Lower lobe of right lung (tissue), 2 donors: ENCODE measurements around the gene PHF2. TPM values are rescaled to one million over a fixed set of nuclear protein-coding genes. Genes with fewer than 3 reads are reported as not detected.

ENCODE experiments used
- ATAC-seq, 2 donors: fragments of 200-7000 bp; cut with Tn5 transposase; one replicate each; pipeline ENCODE4 v1.9.1; 2020 to 2022; ENCODE audit warnings: mild to moderate bottlenecking in 2 of 2, moderate library complexity in 2 of 2
- DNase-seq: peaks from one replicate; pipeline ENCODE4 v3.0.0-alpha.2; 2020
- H3K27ac ChIP-seq: fragments of 200-600 bp; one replicate; pipeline ENCODE4 v1.8.0; 2022
- H3K27me3 ChIP-seq: fragments of 200-600 bp; one replicate; pipeline ENCODE4 v1.8.0; 2022; ENCODE audit warnings: low read depth
- H3K36me3 ChIP-seq: fragments of 200-600 bp; one replicate; pipeline ENCODE4 v1.8.0; 2022; ENCODE audit warnings: mild to moderate bottlenecking
- H3K4me1 ChIP-seq: fragments of 200-600 bp; one replicate; pipeline ENCODE4 v1.8.0; 2022
- H3K4me3 ChIP-seq: fragments of 200-600 bp; one replicate; pipeline ENCODE4 v1.8.0; 2022; ENCODE audit warnings: mild to moderate bottlenecking
- H3K9me3 ChIP-seq: fragments of 200-600 bp; one replicate; pipeline ENCODE4 v1.8.0; 2022
- CTCF ChIP-seq: fragments of 200-600 bp; IDR thresholded peaks from one replicate; pipeline ENCODE4 v1.8.0; 2022; ENCODE audit warnings: antibody characterized with exemption, mild to moderate bottlenecking
- intact Hi-C: fragments of 100-400 bp; cut with DNase I; formaldehyde crosslinking; loops from one replicate; pipeline ENCODE4 v1.11.0; 2022
- total RNA-seq: library from RNA; stranded (reverse); fragmentation: NEBNext Ultra II Directional; extraction: Animal tissue kit (Norgen Biotek cat#: 25700); gene quantifications from one replicate; pipeline ENCODE4 v1.2.1, GENCODE V29; 2021
- donor health status: DM: no; HTN: yes; CAD: no; lungs with severe emphysema.

The PHF2 gene
- total RNA-seq, 1 donor from 2014 or later: 39.1 TPM

GRCh38 chr9:93582550-93582949 lies 6.2 kb downstream of the PHF2 start:
- ATAC-seq (no peak), DNase-seq (peak; percentile 23)
- Histone ChIP-seq H3K4me3 (no peak overlapping the region), H3K27ac (peak overlapping the region; percentile 62), H3K9me3 (no peaks in the 10 kb centered on the region), H3K36me3 (no peaks in the 10 kb centered on the region), H3K27me3 (no peaks in the 10 kb centered on the region), H3K4me1 (peaks cover 71% of the 10 kb centered on the region)
- no peak for TF ChIP-seq CTCF
- intact Hi-C loops: no loop called here

- Histone ChIP-seq H3K9me3 (no peaks in the 10 kb centered on the region), H3K27ac (no peak overlapping the region), H3K27me3 (no peaks in the 10 kb centered on the region), H3K4me1 (peaks cover 62% of the 10 kb centered on the region), H3K4me3 (no peak overlapping the region), H3K36me3 (no peaks in the 10 kb centered on the region)
- intact Hi-C loops: no loop called here
- peak; percentile 41 for DNase-seq
- no peak for TF ChIP-seq CTCF
- ATAC-seq: no peak
Measured at GRCh38 chr9:93585259-93585658, 8.9 kb downstream of the PHF2 start.

GRCh38 chr9:93585695-93586094 lies 9.3 kb downstream of the PHF2 start:
- Histone ChIP-seq H3K27me3 (no peaks in the 10 kb centered on the region), H3K4me1 (peaks cover 58% of the 10 kb centered on the region), H3K9me3 (no peaks in the 10 kb centered on the region), H3K4me3 (no peak overlapping the region), H3K36me3 (no peaks in the 10 kb centered on the region), H3K27ac (peak overlapping the region; percentile 5)
- ATAC-seq: no peak
- no peak for DNase-seq
- TF ChIP-seq CTCF: no peak
- intact Hi-C loops: no loop called here

GRCh38 chr9:93586290-93587057 lies 10.1 kb downstream of the PHF2 start:
- H3K4me3 ChIP-seq: no peak overlapping the region
- peaks cover 53% of the 10 kb centered on the region for H3K4me1 ChIP-seq
- intact Hi-C loops: no loop called here
- H3K27ac ChIP-seq: peak overlapping the region; percentile 48
- DNase-seq (peak; percentile 50), ATAC-seq (peak in 1 of 2 donors; percentile 15)
- no peaks in the 10 kb centered on the region for H3K9me3 ChIP-seq
- no peaks in the 10 kb centered on the region for H3K36me3 ChIP-seq
- no peak for TF ChIP-seq CTCF
- no peaks in the 10 kb centered on the region for H3K27me3 ChIP-seq

- no peak for ATAC-seq
- Histone ChIP-seq H3K36me3 (no peaks in the 10 kb centered on the region), H3K27me3 (no peaks in the 10 kb centered on the region), H3K4me3 (no peak overlapping the region), H3K27ac (no peak overlapping the region), H3K9me3 (no peaks in the 10 kb centered on the region), H3K4me1 (peaks cover 52% of the 10 kb centered on the region)
- DNase-seq: no peak
- intact Hi-C loops: no loop called here
- TF ChIP-seq CTCF: no peak
Measured at GRCh38 chr9:93587284-93587650, 10.9 kb downstream of the PHF2 start.
